Testis (tissue), 2 donors: ENCODE results near the gene TBC1D1.

Experiments
- POLR2A ChIP-seq: fragments of 450-650 bp; IDR thresholded peaks from one replicate; pipeline ENCODE4 v1.6.1; 2017; ENCODE audit warnings: antibody characterized with exemption, mild to moderate bottlenecking, moderate library complexity
- TF ChIP-seq, protein P1 (sequence below), 3 experiments: fragments of 450-650 bp in 2 of 3; fragments of 200-600 bp in 1 of 3; sonication (generic) in 1 of 3; IDR thresholded peaks; one replicate each; pipeline ENCODE4 v1.5.1; 2016 to 2019; ENCODE audit warnings: antibody characterized with exemption in 3 of 3, mild to moderate bottlenecking in 2 of 3, moderate library complexity in 1 of 3

DNA sequence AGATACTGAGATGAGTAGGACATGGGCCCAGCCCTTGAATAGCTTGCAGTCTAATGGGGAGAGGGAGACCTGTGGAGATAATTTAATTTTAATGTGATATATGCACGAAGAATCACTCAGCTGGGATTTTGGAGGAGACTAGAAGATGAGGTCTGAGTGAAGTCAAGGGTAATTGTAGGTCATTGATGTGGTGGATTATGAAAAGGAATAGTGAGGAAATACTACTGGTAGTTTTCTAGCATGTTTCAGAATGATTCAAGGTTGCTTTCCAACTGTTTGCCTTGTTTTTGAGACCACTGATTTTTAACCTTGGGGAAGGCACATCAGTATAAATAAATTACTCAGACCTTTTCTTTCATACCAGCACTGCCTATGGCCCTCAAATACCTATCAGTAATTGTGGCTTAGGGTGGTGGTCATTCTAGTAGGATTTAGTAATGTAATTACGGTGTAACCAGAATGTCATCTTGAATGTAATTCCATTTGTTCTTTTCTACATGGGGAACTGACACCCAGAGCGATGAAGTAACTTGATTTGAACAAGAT is 94.9 kb downstream of the TBC1D1 start:
- no peak for TF ChIP-seq POLR2A
- TF ChIP-seq, protein P1, sequence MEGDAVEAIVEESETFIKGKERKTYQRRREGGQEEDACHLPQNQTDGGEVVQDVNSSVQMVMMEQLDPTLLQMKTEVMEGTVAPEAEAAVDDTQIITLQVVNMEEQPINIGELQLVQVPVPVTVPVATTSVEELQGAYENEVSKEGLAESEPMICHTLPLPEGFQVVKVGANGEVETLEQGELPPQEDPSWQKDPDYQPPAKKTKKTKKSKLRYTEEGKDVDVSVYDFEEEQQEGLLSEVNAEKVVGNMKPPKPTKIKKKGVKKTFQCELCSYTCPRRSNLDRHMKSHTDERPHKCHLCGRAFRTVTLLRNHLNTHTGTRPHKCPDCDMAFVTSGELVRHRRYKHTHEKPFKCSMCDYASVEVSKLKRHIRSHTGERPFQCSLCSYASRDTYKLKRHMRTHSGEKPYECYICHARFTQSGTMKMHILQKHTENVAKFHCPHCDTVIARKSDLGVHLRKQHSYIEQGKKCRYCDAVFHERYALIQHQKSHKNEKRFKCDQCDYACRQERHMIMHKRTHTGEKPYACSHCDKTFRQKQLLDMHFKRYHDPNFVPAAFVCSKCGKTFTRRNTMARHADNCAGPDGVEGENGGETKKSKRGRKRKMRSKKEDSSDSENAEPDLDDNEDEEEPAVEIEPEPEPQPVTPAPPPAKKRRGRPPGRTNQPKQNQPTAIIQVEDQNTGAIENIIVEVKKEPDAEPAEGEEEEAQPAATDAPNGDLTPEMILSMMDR (IDR thresholded peaks at IDR 0.05), result no peak
